ENCODE measurements around the gene SNRPD2. TPM values are rescaled to one million over a fixed set of nuclear protein-coding genes. Genes with fewer than 3 reads are reported as not detected.

Gene SNRPD2
- total and polyA plus RNA-seq, 8 donors = 276 to 392 (median 334) TPM

DNA sequence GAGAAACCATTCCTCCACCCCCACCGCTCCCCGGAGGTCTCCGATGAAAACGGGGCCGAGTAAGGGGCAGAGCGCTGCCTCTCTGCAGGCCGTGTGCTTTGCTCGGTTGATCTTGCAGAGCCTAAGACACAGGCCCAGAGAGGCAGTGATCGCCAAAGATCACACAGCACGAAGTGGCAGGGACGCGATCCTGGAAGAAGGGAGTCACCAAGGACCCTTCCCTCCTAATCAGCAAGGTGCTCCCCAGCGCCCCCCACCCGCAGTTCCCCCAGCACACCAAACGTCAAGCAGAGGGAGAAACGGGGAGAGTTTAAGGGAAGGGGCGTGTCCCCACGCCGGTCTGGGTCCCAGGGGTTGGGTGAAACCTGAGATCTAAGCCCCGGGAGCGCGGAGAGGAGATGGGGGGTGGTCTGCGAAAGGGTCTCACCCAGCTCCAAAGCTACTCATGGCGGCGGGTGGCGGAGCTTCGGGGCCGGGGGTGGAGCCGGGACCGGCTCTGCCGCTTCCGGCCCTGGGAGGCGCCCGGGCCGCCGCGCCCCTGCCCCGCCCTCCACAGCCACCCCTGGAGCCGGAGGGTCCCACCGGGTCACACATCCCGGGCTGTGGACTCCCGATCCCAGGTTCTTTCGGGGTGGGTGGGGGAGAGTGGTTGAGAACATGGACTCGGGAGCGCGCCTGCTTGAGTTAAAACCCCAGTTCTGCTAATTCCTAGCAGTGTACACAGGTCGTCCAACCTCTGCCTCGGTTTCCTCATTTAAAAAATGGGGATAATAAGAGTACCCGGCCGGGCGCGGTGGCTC lies 52.6 kb downstream of the SNRPD2 start, which contains the start of gene EML2:
TSS of gene EML2 (minus strand) at position 468 of the 800 bp plus-strand sequence. CDS start at position 447, 21 bp downstream.
- peak within 1 kb of the TSS in 1 of 2 donors; percentile 35 for H3K27ac ChIP-seq
- ATAC-seq (peak; percentile 52), DNase-seq (peak in 3 of 4 donors; percentile 68 to 93 (median 68))
- intact Hi-C loops (cut with DNase I) = no loop called here
- peak within 1 kb of the TSS; percentile 57 to 69 for H3K4me3 ChIP-seq
- peaks cover 17 to 48% of the 10 kb centered on the region in 2 donors for H3K4me1 ChIP-seq
- no peaks in the 10 kb centered on the region for H3K36me3 ChIP-seq
- H3K9me3 ChIP-seq = no peaks in the 10 kb centered on the region
- peaks cover 0 to 9% of the 10 kb centered on the region in 2 donors for H3K27me3 ChIP-seq
- no peak for TF ChIP-seq CTCF (IDR thresholded peaks at IDR 0.05)

GRCh38 chr19:45637890-45638667 lies 53.7 kb downstream of the SNRPD2 start:
- H3K27ac ChIP-seq = no peak overlapping the region
- peaks cover 15 to 45% of the 10 kb centered on the region in 2 donors for H3K4me1 ChIP-seq
- H3K27me3 ChIP-seq = no peaks in the 10 kb centered on the region
- H3K9me3 ChIP-seq = no peaks in the 10 kb centered on the region
- no peak for DNase-seq
- peak; percentile 6 for ATAC-seq
- intact Hi-C loops (cut with DNase I) = no loop called here
- H3K36me3 ChIP-seq = no peaks in the 10 kb centered on the region
- no peak for TF ChIP-seq CTCF (IDR thresholded peaks at IDR 0.05)
- H3K4me3 ChIP-seq = peak overlapping the region; percentile 57 to 69

Small RNA genes lying within 50 kb of the gene (microRNA-seq; reads per million reads assigned to microRNA genes)
- gene MIR330 (102 to 139 reads per million in 2 donors), gene MIR642A (0 reads per million in 2 donors), gene MIR642B (0 reads per million in 2 donors)

Other genes starting within 250 kb of the SNRPD2 start
- gene FOSB, start 224.0 kb downstream of the SNRPD2 start, total RNA-seq = 10 to 100 TPM in 1 of 2 donors, 1 to 10 TPM in 1; 7.1 to 20.4 TPM
- gene FOSB, start 224.0 kb downstream of the SNRPD2 start, polyA plus RNA-seq (ENCODE audit: insufficient read length in 6 of 6) = 100 to 1,000 TPM in 5 of 6 donors, 1 to 10 TPM in 1; 5.7 to 766 (median 199) TPM
- 10 to 100 TPM in 1 of 2 donors, 1 to 10 TPM in 1; 9.4 to 16.7 TPM for gene RTN2, start 194.9 kb downstream of the SNRPD2 start, total RNA-seq
- gene RTN2, start 194.9 kb downstream of the SNRPD2 start, polyA plus RNA-seq (ENCODE audit: insufficient read length in 6 of 6) = 10 to 100 TPM in 4 of 6 donors, 1 to 10 TPM in 2; 6.6 to 17.9 (median 13.5) TPM
- 1 to 10 TPM in 1 of 2 donors, under 1 TPM in 1; 0.47 to 2.1 TPM for gene PPM1N, start 193.5 kb downstream of the SNRPD2 start, total RNA-seq
- gene PPM1N, start 193.5 kb downstream of the SNRPD2 start, polyA plus RNA-seq (ENCODE audit: insufficient read length in 6 of 6) = under 1 TPM; 0.17 to 0.60 (median 0.29) TPM
- gene VASP, start 184.5 kb downstream of the SNRPD2 start, total RNA-seq = 100 to 1,000 TPM; 109 to 220 TPM
- 10 to 100 TPM; 49.5 to 62.2 (median 54.6) TPM for gene VASP, start 184.5 kb downstream of the SNRPD2 start, polyA plus RNA-seq (ENCODE audit: insufficient read length in 6 of 6)
- 10 to 100 TPM; 14.9 to 17.9 TPM for gene OPA3, start 107.2 kb downstream of the SNRPD2 start, total RNA-seq
- gene OPA3, start 107.2 kb downstream of the SNRPD2 start, polyA plus RNA-seq (ENCODE audit: insufficient read length in 6 of 6) = 1 to 10 TPM; 4.8 to 9.4 (median 7.0) TPM
- gene GPR4, start 89.7 kb downstream of the SNRPD2 start, total RNA-seq = 1 to 10 TPM; 4.5 to 9.5 TPM
- 1 to 10 TPM; 2.4 to 5.6 (median 4.0) TPM for gene GPR4, start 89.7 kb downstream of the SNRPD2 start, polyA plus RNA-seq (ENCODE audit: insufficient read length in 6 of 6)
- gene EML2, start 52.6 kb downstream of the SNRPD2 start, total RNA-seq = 10 to 100 TPM; 54.2 to 76.4 TPM
- 10 to 100 TPM; 21.8 to 31.7 (median 27.2) TPM for gene EML2, start 52.6 kb downstream of the SNRPD2 start, polyA plus RNA-seq (ENCODE audit: insufficient read length in 6 of 6)
- 1 to 10 TPM; 5.4 to 5.7 TPM for gene GIPR, start 23.7 kb downstream of the SNRPD2 start, total RNA-seq
- 1 to 10 TPM; 2.8 to 9.7 (median 4.9) TPM for gene GIPR, start 23.7 kb downstream of the SNRPD2 start, polyA plus RNA-seq (ENCODE audit: insufficient read length in 6 of 6)
- gene QPCTL, start 713 bp upstream of the SNRPD2 start, total RNA-seq = 1 to 10 TPM; 7.7 to 8.7 TPM
- gene QPCTL, start 713 bp upstream of the SNRPD2 start, polyA plus RNA-seq (ENCODE audit: insufficient read length in 6 of 6) = 10 to 100 TPM in 3 of 6 donors, 1 to 10 TPM in 3; 7.8 to 13.3 (median 10.2) TPM
- gene FBXO46, start 38.9 kb upstream of the SNRPD2 start, total RNA-seq = 10 to 100 TPM; 16.6 to 18.4 TPM
- 10 to 100 TPM; 12.6 to 19.2 (median 16.8) TPM for gene FBXO46, start 38.9 kb upstream of the SNRPD2 start, polyA plus RNA-seq (ENCODE audit: insufficient read length in 6 of 6)
- not detected for gene MEIOSIN, start 41.5 kb upstream of the SNRPD2 start, total RNA-seq
- gene MEIOSIN, start 41.5 kb upstream of the SNRPD2 start, polyA plus RNA-seq (ENCODE audit: insufficient read length in 6 of 6) = not detected
- 10 to 100 TPM; 14.0 to 21.7 TPM for gene SIX5, start 77.3 kb upstream of the SNRPD2 start, total RNA-seq
- 10 to 100 TPM; 11.5 to 25.0 (median 20.5) TPM for gene SIX5, start 77.3 kb upstream of the SNRPD2 start, polyA plus RNA-seq (ENCODE audit: insufficient read length in 6 of 6)
- 10 to 100 TPM; 44.6 to 50.0 TPM for gene DMPK, start 90.5 kb upstream of the SNRPD2 start, total RNA-seq
- gene DMPK, start 90.5 kb upstream of the SNRPD2 start, polyA plus RNA-seq (ENCODE audit: insufficient read length in 6 of 6) = 10 to 100 TPM; 55.3 to 81.7 (median 62.0) TPM
- 10 to 100 TPM; 49.0 to 49.3 TPM for gene DMWD, start 100.9 kb upstream of the SNRPD2 start, total RNA-seq
- 10 to 100 TPM; 29.6 to 51.4 (median 33.2) TPM for gene DMWD, start 100.9 kb upstream of the SNRPD2 start, polyA plus RNA-seq (ENCODE audit: insufficient read length in 6 of 6)
- gene RSPH6A, start 123.4 kb upstream of the SNRPD2 start, total RNA-seq = under 1 TPM in 1 of 2 donors, not detected in 1; 0.13 TPM
- under 1 TPM in 1 of 6 donors, not detected in 5; 0.09 TPM for gene RSPH6A, start 123.4 kb upstream of the SNRPD2 start, polyA plus RNA-seq (ENCODE audit: insufficient read length in 6 of 6)
- gene SYMPK, start 171.2 kb upstream of the SNRPD2 start, total RNA-seq = 10 to 100 TPM; 69.0 to 69.3 TPM
- gene SYMPK, start 171.2 kb upstream of the SNRPD2 start, polyA plus RNA-seq (ENCODE audit: insufficient read length in 6 of 6) = 10 to 100 TPM; 65.6 to 77.6 (median 68.7) TPM
- 1 to 10 TPM in 1 of 2 donors, under 1 TPM in 1; 0.45 to 1.6 TPM for gene FOXA3, start 172.4 kb upstream of the SNRPD2 start, total RNA-seq
- 1 to 10 TPM; 1.1 to 3.1 (median 1.6) TPM for gene FOXA3, start 172.4 kb upstream of the SNRPD2 start, polyA plus RNA-seq (ENCODE audit: insufficient read length in 6 of 6)
- 10 to 100 TPM; 18.0 to 20.3 TPM for gene IRF2BP1, start 194.2 kb upstream of the SNRPD2 start, total RNA-seq
- 10 to 100 TPM; 13.7 to 24.7 (median 19.5) TPM for gene IRF2BP1, start 194.2 kb upstream of the SNRPD2 start, polyA plus RNA-seq (ENCODE audit: insufficient read length in 6 of 6)
- gene MYPOP, start 210.7 kb upstream of the SNRPD2 start, total RNA-seq = 1 to 10 TPM; 7.2 to 8.7 TPM
- gene MYPOP, start 210.7 kb upstream of the SNRPD2 start, polyA plus RNA-seq (ENCODE audit: insufficient read length in 6 of 6) = 1 to 10 TPM; 3.6 to 6.9 (median 4.8) TPM
- not detected for gene NANOS2, start 222.8 kb upstream of the SNRPD2 start, total RNA-seq
- gene NANOS2, start 222.8 kb upstream of the SNRPD2 start, polyA plus RNA-seq (ENCODE audit: insufficient read length in 6 of 6) = not detected

All from left lung (tissue), 10 donors.